ENCODE data around the gene PPARG. TPM values are rescaled to one million over a fixed set of nuclear protein-coding genes. Genes with fewer than 3 reads are reported as not detected.
A peak's percentile ranks its signal among the peaks of the same experiment; 100 is the strongest.

The PPARG gene
- total RNA-seq, 1 experiment from 2014 or later: 71.6 TPM

GRCh38 chr3:12423918-12424630 lies 135.2 kb downstream of the PPARG start:
- BruUV-seq (replicated peaks): no TSS peak
- Histone ChIP-seq H3K4me2 (ENCODE audit: low read length) (peak overlapping the region; percentile 50), H3K27ac (ENCODE audit: low read depth, low read length) (peak overlapping the region; percentile 37; the same call in 1 of the 2 replicates), H3K79me2 (ENCODE audit: insufficient read depth, low read length) (no peaks in the 10 kb centered on the region), H3K9me3 (ENCODE audit: control insufficient read depth in 1 of 2, insufficient read depth in 1 of 2, low read depth in 1 of 2, low read length in 2 of 2) (no peaks in the 10 kb centered on the region), H3K4me1 (ENCODE audit: control insufficient read depth in 1 of 2, insufficient read depth in 2 of 2, low read length in 2 of 2) (peaks cover 27 to 30% of the 10 kb centered on the region in 2 experiments), H3K27me3 (ENCODE audit: insufficient read depth, low read length) (no peaks in the 10 kb centered on the region), H4K20me1 (ENCODE audit: insufficient read depth) (no peaks in the 10 kb centered on the region), H3K36me3 (ENCODE audit: control insufficient read depth in 1 of 2, insufficient read depth in 2 of 2, low read length in 2 of 2) (no peaks in the 10 kb centered on the region), H2AFZ (ENCODE audit: low read depth, low read length, poor library complexity, severe bottlenecking) (no peak overlapping the region), H3K9me2 (ENCODE audit: insufficient read depth) (no peaks in the 10 kb centered on the region), H3K4me3 (replicated peaks in 1 of 2; ENCODE audit: low read depth in 1 of 2, low read length in 2 of 2) (no peak overlapping the region), H3K9ac (ENCODE audit: low read length) (no peak overlapping the region)
- no peak for DNase-seq (ENCODE audit: low read depth, low spot score)
- ChIA-PET POLR2A (no interaction called here), RAD21 (ENCODE audit: low non-redundant PET in 1 of 2, low total read pairs in 2 of 2, uncharacterized antibody in 2 of 2, unreplicated experiment in 2 of 2) (no interaction called here), CTCF (no interaction called here)
- intact Hi-C loops (cut with micrococcal nuclease): no loop called here
- TF ChIP-seq ZFX (IDR thresholded peaks at IDR 0.05) (no peak), POLR2A (IDR thresholded peaks at IDR 0.05; ENCODE audit: borderline replicate concordance, extremely low read depth, insufficient read depth, insufficient read length) (no peak), TCF7L2 (IDR thresholded peaks at IDR 0.05; ENCODE audit: borderline replicate concordance, extremely low read depth, insufficient read depth, insufficient read length) (no peak), POLR2AphosphoS5 (IDR thresholded peaks at IDR 0.05; ENCODE audit: low read depth, low read length) (no peak), EZH2phosphoT487 (IDR thresholded peaks at IDR 0.05; ENCODE audit: borderline replicate concordance) (no peak), YY1 (IDR thresholded peaks at IDR 0.05; ENCODE audit: extremely low read depth, insufficient replicate concordance, low read depth, low read length) (no peak), ATF3 (IDR thresholded peaks at IDR 0.05) (no peak), MAX (IDR thresholded peaks at IDR 0.05) (no peak), CBX3 (IDR thresholded peaks at IDR 0.05; ENCODE audit: low read depth) (no peak), JUND (IDR thresholded peaks at IDR 0.05) (no peak), ZBTB33 (IDR thresholded peaks at IDR 0.05; ENCODE audit: extremely low read depth, insufficient replicate concordance, low read length) (no peak), ELF1 (IDR thresholded peaks at IDR 0.05; ENCODE audit: borderline replicate concordance, low read depth) (no peak), FOSL1 (IDR thresholded peaks at IDR 0.05; ENCODE audit: low read depth) (no peak), SIN3A (IDR thresholded peaks at IDR 0.05; ENCODE audit: low read depth) (no peak)
- peak; percentile 71 for ATAC-seq
